Measurements from ENCODE around the gene PRAF2.

The PRAF2 gene

DNA sequence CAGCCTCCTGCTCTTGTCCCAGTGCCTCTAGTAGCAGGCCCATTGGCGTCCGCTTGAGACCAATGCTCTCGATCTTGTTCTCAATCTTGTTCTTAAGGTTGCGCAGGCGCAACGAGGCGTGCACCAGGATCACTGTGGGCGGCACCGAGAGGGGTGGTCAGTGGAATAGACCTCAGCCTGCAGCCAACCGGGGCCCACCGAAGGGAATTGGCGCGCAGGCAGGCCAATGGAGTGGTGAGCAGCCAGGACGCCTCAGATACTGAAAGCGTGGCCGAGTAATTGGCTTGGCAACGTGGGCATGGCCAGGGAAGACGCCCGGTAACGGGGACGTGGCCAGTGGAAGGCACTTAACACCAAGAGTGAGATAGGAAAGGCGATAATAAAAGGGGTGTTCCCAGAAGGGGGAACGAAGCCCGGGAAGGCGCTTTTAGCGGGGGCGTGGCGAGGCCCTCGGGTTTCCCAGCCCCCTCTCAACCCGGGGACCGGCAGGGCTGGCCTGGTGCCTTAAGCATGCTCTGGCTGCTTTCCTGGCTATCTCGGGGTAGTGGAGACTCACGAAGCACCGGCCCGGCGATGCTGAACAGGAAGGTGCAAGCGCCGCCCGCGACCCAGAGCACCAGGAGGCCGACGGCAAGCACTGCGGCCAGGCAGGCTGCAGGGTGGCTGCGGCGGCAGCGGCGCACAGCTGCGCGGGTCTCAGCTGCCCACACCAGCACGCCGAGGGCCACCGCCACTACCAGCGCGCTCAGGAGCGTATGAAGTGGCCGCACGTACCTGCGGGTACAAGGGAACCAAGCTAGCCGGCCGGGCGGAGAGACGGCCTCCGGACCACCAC lies 1.7 kb downstream of the PRAF2 start:
- DNase-seq: no peak

DNA sequence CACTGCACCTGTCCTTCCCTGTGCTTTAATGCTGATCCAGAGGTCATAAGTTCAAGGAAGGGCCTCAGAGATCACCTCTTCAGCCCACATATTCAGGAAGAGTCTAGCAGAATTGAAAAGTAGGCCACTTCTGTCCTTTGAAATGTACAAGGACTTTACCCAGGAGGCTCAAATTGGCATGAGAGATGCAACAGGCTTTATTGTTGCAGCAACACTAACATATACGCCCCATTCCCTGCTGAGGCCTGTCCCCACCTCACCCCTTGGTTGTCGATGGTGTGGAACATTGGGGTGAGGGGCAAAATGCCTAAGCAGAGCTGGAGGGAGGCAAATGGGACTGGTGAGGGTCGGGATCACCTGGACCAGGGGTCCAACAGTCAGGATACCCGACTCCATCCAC lies 2.8 kb downstream of the PRAF2 start:
- DNase-seq: no peak

DNA sequence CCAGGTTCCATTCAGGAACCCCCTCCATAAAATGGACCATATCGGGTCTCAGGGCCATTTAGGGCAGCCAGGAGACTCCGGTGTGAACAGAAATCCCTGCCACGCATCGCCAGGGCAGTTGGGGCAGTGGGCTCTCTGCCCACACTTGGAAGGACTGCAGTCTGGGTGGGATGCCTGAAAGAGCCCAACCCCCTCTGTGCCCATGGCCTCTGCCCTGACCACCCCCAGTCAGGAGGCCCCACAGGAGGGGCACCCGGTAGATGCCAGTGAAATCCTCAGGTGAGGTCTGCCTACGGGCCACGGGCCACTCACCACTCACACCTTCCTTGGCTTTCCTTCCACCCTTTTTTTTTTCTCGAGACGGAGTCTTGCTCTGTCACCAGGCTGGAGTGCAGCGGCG lies 4.8 kb downstream of the PRAF2 start:
- no peak for DNase-seq

DNA sequence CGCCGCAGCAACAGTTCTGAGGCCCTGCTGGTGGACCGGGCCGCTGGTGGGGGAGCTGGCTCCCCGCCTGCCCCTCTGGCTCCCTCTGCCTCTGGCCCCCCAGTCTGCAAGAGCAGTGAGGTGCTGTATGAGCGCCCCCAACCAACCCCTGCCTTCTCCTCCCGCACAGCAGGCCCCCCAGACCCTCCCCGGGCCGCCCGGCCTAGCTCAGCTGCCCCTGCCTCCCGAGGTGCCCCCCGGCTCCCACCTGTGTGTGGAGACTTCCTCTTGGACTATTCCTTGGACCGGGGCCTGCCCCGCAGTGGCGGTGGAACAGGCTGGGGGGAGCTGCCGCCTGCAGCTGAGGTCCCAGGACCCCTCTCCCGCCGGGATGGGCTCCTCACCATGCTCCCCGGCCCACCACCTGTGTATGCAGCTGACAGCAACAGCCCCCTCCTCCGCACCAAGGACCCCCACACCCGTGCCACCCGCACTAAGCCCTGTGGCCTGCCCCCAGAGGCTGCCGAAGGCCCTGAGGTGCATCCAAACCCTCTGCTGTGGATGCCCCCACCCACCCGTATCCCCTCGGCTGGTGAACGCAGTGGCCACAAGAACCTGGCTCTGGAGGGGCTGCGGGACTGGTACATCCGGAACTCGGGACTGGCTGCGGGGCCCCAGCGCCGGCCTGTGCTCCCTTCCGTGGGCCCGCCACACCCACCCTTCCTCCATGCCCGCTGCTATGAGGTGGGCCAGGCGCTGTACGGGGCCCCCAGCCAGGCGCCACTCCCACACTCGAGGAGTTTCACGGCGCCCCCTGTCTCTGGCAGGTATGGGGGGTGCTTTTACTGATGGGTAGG lies 6.3 kb downstream of the PRAF2 start:
- no peak for DNase-seq

DNA sequence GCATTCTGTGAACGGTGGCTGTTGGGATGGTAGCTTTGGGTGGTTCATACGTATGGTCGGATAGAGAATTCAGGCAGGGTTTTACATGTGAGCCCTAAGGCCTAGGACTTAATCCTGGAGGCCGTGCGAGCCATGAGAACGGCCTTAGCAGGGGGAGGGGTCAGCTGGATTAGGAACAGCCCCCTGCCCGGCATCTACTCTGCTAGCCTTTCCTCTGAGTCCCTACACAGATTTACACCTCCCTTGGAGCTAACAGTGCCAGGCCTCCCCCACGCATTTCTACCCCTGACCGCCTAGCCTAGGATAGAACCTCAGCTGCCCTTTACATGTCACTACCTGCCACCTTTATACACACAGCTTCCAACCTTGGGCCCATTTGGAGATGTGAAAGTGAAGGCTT lies 7.1 kb downstream of the PRAF2 start:
- no peak for DNase-seq

DNA sequence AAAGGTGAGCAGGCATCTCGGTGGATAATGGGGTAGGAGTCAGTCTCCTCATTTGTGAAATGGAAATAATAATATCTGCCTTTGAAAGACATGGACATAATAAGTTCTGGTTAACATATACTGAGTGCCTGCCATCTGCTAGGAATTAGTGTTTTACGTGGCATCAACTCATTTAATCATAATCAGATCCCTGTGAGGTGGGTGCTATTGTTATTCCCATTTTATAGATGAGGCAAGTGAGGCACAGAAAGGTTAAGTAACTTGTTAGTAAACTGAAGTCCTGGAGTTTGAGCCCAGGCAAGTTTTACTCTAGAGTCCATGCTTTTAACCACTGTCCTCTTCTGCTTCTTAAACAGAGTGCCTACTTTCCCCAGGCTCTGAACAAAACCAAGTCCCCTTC lies 7.5 kb downstream of the PRAF2 start:
- no peak for DNase-seq

DNA sequence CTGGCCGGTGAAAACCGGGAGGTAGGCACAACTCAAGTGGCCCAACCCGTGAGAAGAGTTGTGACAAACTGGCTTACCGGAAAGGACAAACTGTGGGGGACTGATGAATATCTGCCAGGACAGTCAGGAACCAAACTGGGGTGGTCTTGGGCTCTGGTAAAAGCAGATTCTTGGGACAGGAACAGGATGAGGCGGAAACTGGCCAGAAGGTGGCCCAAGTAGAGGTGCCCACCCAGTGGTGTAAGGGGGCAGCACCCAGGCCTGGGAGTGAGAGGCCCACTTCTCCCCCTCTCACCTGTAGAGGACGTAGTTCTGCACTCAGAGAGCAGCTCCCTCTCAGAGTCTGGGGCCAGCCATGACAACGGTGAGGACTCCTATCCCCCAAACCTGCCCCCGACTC lies 9.1 kb downstream of the PRAF2 start:
- no peak for DNase-seq

DNA sequence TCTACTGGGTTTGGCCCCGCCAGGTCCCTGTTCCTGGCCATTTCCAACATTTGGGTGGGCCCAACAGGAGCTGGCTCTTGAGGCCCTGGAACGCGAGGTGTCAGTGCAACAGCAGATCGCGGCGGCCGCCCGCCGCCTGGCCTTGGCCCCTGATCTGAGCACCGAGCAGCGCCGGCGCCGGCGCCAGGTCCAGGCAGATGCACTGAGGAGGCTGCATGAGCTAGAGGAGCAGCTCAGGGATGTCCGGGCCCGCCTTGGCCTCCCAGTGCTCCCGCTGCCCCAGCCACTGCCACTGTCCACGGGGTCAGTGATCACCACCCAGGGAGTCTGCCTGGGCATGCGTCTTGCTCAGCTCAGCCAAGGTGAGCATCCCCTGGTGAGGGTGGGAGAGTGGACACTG lies 9.5 kb downstream of the PRAF2 start:
- DNase-seq: no peak

DNA sequence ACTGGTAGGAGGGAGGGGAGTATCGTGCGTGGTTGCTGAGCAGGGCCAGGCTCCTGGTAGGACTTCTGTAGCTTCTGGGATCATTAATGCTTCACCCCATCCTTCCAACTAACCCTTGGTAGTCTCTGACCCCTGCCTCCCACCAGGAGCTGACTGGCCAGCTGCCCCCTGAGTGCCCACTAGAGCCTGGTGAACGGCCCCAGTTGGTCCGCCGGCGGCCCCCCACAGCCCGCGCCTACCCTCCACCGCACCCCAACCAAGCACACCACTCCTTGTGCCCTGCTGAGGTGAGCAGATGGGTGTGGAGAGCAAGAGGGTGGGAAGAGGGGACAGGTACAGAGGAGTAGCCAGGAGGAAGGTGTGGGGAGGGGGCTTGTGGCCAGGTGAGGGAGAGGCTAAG lies 10.1 kb downstream of the PRAF2 start:
- DNase-seq: no peak

DNA sequence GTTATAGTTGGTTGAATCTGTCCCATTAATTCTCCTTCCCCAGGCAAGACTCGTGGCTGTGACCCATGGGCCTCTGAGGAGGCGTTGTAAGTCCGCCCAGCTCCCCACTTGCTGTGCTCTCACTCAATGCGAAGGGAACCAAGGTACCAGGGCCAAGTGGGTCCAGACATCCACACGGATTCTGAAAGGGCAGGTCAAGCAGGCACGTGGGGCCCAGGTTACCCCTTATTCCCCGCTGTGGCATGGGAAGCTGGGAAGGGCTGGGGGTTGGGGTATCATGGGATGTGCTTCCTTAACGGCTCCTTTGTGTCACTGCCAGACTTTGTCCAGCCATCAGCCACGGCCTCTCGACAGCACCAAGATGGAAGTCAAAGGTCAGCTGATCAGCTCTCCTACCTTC lies 11.9 kb downstream of the PRAF2 start:
- DNase-seq: no peak

DNA sequence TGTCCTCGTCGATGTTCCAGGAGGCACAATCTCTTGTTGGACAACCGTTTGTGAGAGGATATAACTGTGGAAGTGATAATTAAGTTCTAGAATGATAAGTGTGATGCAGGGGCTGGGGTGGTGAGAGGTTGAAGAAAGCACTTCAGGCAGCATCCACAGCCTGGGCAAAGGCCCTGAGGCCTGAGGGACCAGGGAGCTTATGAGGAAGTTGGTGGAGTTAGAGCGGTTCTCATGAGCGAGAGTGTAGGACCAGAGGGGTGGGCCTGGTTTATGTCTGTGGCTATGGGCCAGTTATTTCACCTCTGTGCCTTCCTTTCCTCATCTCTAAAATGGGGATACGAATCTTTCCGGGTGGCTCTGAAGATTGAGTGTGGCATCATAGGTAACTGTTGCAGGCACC lies 12.3 kb downstream of the PRAF2 start:
- DNase-seq: no peak

DNA sequence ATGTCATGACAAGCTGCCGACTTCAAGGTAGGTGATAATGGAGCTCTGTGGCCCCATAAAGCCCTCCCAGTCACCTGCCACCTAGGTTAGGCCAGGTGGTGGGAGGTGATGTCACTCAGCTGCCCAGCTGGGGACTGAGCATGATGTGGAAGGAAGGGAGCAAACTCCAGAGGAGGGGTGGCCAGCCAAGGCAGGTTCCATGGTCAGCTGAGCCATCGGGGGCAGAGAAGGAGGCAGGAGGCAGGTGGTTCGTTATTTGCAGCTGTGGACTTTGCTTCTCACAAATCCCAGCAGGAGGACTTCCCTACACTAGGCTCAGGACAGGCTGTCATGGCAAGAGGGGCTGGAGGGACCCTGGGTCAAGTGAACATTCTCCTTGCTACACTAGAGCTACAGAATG lies 12.9 kb downstream of the PRAF2 start:
- no peak for DNase-seq

DNA sequence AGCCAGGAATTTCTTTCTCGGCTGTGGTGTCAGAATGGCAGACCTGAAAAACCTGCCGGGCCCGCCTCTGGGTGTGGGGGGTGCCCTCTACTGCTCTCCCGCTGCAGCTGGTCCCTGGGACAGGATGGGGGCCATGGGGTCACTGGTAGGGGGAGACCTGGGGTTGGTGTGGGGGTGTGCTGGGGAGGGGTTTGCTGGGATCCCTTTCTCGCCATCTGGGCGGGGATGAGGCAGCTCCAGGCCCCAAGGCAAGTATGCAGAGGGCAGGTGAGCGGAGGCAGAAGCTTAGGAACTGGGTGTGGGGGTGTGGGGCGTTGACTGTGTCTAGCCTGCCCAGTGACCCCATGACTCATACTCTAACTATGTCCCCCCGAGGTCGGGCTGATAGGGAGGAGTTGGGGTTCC lies 14.1 kb downstream of the PRAF2 start:
- no peak for DNase-seq

DNA sequence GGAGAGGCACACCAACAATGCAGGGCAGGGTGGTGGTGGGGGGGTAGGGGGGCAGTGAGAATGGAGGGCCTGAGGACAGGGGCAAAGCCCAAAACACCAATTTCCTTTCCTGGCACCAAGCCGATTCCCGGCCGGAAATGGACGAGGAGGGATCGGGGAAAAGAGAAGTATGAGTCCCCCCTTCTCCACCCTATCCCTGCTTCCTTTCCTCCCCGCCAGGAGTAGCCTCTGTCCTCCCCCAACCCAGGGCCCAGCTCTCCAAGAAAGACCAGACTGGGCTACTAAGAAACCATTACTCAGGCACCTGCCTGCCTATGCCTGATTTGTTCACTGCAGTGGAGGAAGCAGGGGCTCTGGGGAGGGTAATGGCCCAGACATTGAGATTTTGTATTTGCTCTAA lies 14.6 kb downstream of the PRAF2 start:
- no peak for DNase-seq

DNA sequence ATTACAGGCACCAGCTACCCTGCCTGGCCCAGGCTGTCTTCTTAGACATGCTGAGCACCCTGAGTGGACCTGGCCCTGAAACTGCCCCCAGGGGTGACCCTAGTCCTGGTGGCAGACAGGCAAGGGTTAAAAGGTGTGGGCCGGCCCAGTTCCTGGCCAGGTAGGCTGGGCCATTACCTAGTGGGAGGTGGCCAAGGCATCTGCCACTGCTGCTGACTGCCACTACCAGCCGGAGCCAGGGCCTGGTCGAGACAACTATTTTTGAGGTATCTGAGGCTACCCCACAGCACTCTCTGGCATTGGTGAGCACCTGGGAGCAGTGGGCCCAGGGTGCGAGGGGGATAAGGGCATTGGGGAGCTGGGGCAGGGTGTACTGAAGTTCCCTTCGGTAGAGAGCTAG lies 15.0 kb downstream of the PRAF2 start, which contains the start of gene CCDC120:
Gene CCDC120, plus strand, starts transcription at position 206 of the 400 bp plus-strand sequence. CDS start 3,043 bp downstream, outside the sequence.
- no peak for DNase-seq

DNA sequence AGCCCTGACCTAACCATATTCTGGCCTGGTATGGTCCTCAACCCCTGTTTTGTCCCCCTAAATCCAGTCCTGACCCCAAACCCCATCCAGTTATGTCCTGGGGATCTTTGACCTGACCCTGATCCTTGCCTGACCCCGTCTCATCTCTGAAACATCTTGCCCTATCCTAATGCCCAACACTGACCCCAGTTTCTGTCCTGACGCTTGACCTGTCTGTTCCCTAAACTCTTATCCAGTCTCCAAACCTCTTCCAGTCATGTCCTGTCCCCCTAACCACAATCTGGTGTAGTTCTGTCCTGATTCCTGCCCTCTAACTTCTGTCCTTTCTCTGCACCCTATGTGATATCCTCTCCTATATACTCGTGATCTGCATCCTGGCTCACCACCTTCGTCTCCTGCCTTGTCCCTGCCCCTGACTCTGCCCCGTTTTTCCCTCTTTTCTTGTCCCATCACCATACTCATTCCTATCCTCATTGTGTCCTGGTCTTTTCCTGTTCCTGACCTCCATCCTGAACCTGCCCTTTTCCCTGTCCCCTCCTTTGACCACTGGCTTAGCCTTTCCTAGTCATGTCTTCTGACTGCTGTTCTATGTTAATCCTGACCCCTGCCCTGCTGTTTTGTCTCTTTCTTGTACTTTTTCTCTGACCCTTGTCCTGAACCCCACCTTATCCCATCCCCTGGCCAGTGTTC lies 19.6 kb downstream of the PRAF2 start:
- no peak for DNase-seq

DNA sequence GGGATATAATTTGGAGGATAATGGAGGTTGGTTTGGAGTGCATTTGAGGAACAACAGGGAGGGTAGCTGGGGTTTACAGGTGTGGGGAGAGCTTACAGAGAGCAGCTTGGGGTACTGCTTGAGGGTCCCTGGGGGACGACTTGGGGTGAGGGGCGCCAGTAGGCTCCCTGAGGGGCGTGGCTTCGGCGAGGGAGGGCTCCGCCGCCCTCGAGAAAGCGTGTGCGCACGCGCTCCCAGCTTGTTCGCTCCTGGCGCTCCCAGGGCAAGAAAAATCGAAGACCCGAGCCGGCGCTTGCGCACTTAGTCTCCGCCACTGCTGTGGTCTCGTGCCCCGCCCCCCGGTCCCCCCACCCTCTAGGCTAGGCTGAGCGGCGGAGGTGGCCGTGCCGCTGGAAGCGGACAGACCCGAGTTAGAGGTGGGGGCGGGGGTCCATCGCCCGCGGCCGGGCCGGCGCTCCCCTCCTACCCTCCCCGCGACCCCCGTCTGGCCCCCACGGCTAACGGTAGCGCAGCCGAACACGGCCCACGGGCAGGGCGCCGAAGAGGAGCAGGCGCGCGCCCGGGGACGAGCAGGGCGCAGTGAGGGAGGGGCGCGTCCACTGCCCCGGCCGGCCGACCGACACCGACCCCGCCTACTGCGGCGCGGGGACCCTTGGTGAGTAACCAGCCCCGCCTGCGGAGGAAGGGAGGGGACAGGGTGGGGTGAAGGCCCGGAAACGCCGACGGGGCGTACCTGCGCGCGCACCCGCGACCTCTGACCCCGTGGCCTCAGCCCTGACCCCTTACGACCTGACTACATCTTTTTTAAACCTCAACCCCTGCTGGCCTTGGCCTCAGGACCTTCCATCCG lies 20.4 kb downstream of the PRAF2 start:
- peak; percentile 87 for DNase-seq

DNA sequence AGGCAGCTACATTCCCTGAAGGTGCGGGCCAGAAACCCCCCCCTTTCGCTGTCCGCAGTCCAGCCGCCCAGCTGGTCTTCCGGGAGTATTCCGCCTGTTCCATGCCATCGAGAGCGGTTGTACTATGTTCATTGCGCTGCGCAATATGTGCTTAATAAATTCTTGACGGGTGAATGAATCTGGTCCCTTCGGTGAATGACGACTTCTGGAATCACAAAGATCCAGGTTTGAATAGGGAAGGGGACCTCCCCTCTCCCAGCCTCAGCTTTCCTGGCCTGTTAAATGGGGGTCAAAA lies 29.9 kb downstream of the PRAF2 start:
- no peak for DNase-seq

DNA sequence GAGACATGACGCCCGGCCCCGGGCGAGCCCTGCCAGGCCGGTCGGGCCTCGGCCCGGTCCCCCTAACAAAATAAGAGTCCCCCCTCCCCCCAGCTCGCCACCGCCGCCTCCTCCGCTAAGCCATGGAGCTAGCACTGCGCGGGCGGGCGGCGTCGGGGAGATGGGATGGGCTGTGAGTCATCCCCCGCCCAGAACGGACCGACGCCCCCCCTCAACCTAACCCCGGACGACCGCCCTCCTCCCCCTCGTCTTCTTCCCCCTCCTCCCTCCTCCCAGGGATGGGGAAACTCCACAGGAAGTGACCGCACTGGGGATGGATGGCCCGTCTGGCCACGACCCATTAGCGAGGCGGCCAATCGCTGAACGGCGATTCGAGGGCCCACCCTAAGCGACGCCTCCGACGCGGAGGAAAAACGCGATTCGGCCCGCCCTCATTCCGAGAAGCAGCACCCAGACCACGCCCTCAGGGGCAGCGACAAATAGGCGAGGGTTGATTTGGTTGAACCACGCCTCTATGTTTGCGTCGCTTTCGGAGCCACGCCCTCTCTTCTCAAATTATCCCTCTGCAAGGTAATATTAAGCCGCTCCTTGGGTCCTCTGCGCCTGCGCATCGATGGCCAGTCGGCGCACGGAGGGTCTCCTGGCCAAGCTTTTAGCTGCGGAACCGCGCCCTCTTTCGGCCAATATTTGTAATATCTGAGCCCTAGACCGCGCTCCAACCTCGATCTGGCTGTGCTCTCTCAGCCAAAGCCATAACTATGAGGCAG lies 30.4 kb downstream of the PRAF2 start, which contains the start of gene TFE3:
Gene TFE3, minus strand, starts transcription at position 138 of the 767 bp plus-strand sequence. Its CDS starts 131 bp downstream, at position 7.
- DNase-seq: peak; percentile 98

DNA sequence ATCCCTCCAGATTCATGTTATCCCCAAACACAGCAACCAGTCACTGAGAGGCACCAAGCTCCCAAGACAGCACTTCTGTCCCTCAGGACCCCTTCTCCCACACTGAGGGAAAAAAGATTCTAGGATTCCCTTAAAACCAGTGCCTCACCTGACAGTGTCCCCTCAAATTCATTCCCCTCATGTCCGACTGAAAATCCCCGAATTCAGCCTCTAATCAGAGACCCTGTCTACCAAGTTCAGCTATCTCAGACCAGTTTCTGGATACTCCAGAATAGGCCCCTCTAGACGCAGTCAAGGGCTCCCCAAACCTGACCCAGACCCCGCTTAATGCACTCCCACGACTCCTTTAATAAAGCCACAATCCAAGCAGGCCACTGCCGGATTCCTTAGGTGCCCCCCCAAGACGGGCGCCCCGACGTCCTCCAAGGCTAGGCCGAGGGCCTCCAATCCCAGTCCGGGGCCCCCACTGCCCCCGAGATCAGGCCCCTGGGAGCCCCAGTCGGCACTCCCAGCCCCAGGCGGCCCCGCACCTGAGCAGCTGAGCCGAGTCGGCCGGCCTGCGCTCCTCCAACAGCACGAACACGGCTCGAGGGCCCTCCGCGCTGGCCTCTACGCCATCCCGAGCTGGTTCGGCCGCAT lies 31.1 kb downstream of the PRAF2 start:
- DNase-seq: no peak

Data from NCI-H69 (cell line).